Measurements from ENCODE around the gene GBA2. TPM values are rescaled to one million over a fixed set of nuclear protein-coding genes. Genes with fewer than 3 reads are reported as not detected.

Gene GBA2
- total RNA-seq, 1 experiment from 2014 or later, result 22.2 TPM

GRCh38 chr9:35691757-35692301 is 57.2 kb downstream of the GBA2 start:
- DNase-seq (ENCODE audit: low read depth), result no peak

GRCh38 chr9:35691334-35691650 is 57.7 kb downstream of the GBA2 start:
- DNase-seq (ENCODE audit: low read depth), result no peak

GRCh38 chr9:35690614-35691333 is 58.3 kb downstream of the GBA2 start:
- peak; percentile 75 for DNase-seq (ENCODE audit: low read depth)

DNA sequence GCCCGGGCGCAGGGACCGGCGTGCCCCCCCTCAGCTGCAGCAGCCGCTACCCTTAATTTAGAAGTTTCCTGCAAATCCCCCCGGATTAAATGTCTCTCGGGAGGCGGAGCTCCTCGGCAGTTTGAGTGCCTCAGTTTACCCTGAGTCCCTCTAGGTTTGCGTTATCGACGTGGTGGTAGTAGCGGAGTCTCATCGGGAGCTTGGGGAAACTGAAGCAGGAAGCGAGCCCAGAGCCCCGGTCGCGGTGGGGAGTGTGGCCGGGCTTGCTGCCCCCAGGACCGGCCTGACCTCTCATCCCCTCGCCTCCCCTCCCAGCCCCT is 58.8 kb downstream of the GBA2 start:
- DNase-seq (ENCODE audit: low read depth), result no peak

GRCh38 chr9:35689542-35690293 is 59.3 kb downstream of the GBA2 start, which contains the start of gene TPM2:
TPM2 (minus strand) TSS chr9:35689925; CDS start chr9:35689817, 108 bp downstream.
- DNase-seq (ENCODE audit: low read depth), result no peak

DNA sequence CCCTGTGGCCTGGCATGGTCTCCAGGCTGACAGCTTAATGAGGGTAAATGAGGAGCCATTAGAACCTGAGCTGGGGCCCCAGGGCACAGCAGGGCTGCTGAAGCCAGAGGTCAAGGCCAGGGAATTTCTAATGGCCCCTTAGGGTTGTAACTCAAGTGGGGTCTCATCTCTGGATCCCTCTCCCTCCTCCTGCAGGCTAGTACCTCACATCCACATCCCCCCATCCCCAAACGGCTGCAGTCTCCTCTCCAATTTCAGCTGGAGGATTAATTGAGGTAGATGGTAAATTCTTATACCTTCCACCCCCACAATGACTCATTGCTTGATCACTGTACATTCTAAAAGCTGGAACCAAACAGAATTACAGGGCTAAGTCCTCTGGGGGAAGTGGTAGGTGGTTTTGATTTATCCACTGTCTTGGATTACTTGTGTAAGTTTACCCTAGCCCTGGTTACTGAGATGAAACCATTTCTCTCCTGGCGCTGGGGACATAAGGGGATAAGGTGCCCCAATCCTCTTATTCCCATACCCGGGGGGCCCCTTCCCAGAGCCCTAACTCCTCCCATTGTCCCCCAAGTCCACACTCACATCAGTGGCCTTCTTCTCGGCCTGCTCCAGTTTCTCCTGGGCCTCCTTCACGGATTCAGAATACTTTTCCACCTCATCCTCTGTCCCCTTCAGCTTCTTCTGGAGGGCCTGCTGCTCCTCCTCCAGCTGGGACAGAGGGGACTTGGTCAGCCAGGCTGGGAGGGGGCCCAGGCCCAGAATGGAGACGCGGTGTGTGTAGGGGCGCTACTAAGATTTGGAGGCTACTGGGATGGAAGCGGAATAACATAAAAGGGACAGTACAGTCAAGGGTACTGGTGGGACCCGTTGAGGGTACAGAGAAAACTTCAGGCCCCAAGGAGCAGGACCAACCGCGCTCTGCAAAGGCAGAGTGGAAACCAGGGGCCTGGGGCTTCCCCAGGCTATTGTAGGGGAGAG is 60.2 kb downstream of the GBA2 start:
- DNase-seq (ENCODE audit: low read depth), result peak; percentile 98

- DNase-seq (ENCODE audit: low read depth), result no peak
Measured at GRCh38 chr9:35687972-35688557, 61.0 kb downstream of the GBA2 start.

GRCh38 chr9:35687306-35687705 is 61.7 kb downstream of the GBA2 start:
- DNase-seq (ENCODE audit: low read depth), result no peak

Other genes with a start within 250 kb of the GBA2 start
- 7.1 and 11.0 TPM in 2 replicates for gene TESK1, start 144.0 kb downstream of the GBA2 start, total RNA-seq (2014; rRNA removed; shearing (Covaris generic))
- 0.05 and 4.1 TPM in 2 replicates for gene CD72, start 130.8 kb downstream of the GBA2 start, total RNA-seq (2014; rRNA removed; shearing (Covaris generic))
- not detected in 2 replicates for gene SIT1, start 98.3 kb downstream of the GBA2 start, total RNA-seq (2014; rRNA removed; shearing (Covaris generic))
- 4,274 and 18,093 TPM in 2 replicates for gene RMRP, start 91.2 kb downstream of the GBA2 start, total RNA-seq (2014; rRNA removed; shearing (Covaris generic))
- gene CCDC107, start 90.9 kb downstream of the GBA2 start, total RNA-seq (2014; rRNA removed; shearing (Covaris generic)), result 4.5 and 7.3 TPM in 2 replicates
- 3.0 and 5.7 TPM in 2 replicates for gene ARHGEF39, start 84.0 kb downstream of the GBA2 start, total RNA-seq (2014; rRNA removed; shearing (Covaris generic))
- gene CA9, start 75.3 kb downstream of the GBA2 start, total RNA-seq (2014; rRNA removed; shearing (Covaris generic)), result 38.2 and 67.0 TPM in 2 replicates
- 7.0 and 12.1 TPM in 2 replicates for gene TPM2, start 59.3 kb downstream of the GBA2 start, total RNA-seq (2014; rRNA removed; shearing (Covaris generic))
- gene TLN1, start 17.0 kb downstream of the GBA2 start, total RNA-seq (2014; rRNA removed; shearing (Covaris generic)), result 110 and 215 TPM in 2 replicates
- gene CREB3, start 16.6 kb downstream of the GBA2 start, total RNA-seq (2014; rRNA removed; shearing (Covaris generic)), result 133 and 168 TPM in 2 replicates
- 17.5 and 22.4 TPM in 2 replicates for gene RGP1, start 59 bp upstream of the GBA2 start, total RNA-seq (2014; rRNA removed; shearing (Covaris generic))
- gene MSMP, start 5.0 kb upstream of the GBA2 start, total RNA-seq (2014; rRNA removed; shearing (Covaris generic)), result not detected in 2 replicates
- 4.4 and 7.6 TPM in 2 replicates for gene NPR2, start 42.4 kb upstream of the GBA2 start, total RNA-seq (2014; rRNA removed; shearing (Covaris generic))
- gene SPAG8, start 63.0 kb upstream of the GBA2 start, total RNA-seq (2014; rRNA removed; shearing (Covaris generic)), result 0.86 and 2.3 TPM in 2 replicates
- 53.5 and 92.9 TPM in 2 replicates for gene HINT2, start 65.8 kb upstream of the GBA2 start, total RNA-seq (2014; rRNA removed; shearing (Covaris generic))
- not detected in 2 replicates for gene FAM221B, start 79.5 kb upstream of the GBA2 start, total RNA-seq (2014; rRNA removed; shearing (Covaris generic))
- gene TMEM8B, start 80.0 kb upstream of the GBA2 start, total RNA-seq (2014; rRNA removed; shearing (Covaris generic)), result 1.9 and 4.2 TPM in 2 replicates
- gene OR13J1, start 121.2 kb upstream of the GBA2 start, total RNA-seq (2014; rRNA removed; shearing (Covaris generic)), result not detected in 2 replicates
- 1.6 and 3.1 TPM in 2 replicates for gene HRCT1, start 157.0 kb upstream of the GBA2 start, total RNA-seq (2014; rRNA removed; shearing (Covaris generic))
- not detected in 2 replicates for gene SPAAR, start 160.3 kb upstream of the GBA2 start, total RNA-seq (2014; rRNA removed; shearing (Covaris generic))
- gene OR2S2, start 208.9 kb upstream of the GBA2 start, total RNA-seq (2014; rRNA removed; shearing (Covaris generic)), result not detected in 2 replicates